ENCODE data around the gene CYLD. TPM values are rescaled to one million over a fixed set of nuclear protein-coding genes. Genes with fewer than 3 reads are reported as not detected.

The CYLD gene
- total RNA-seq, 1 experiment from 2014 or later: 12.5 TPM

GRCh38 chr16:50848755-50849514 is 107.0 kb downstream of the CYLD start:
- 0 out of 3 replicates have a peak, but pooled peaks have one; percentile 12 for TF ChIP-seq CTCF (conservative IDR thresholded peaks at IDR 0.05)
- no peaks in the 10 kb centered on the region; the same call in 1 of the 2 replicates for H3K4me1 ChIP-seq (ENCODE audit: insufficient read depth, low read length)
- no peak overlapping the region for H3K9ac ChIP-seq (ENCODE audit: extremely low read depth, insufficient read length, low read length)
- no peak overlapping the region for H4K5ac ChIP-seq (ENCODE audit: insufficient read length, low read depth, low read length)
- H3K18ac ChIP-seq (ENCODE audit: insufficient read length, low read depth, low read length): no peak overlapping the region
- no peak overlapping the region for H2BK12ac ChIP-seq (ENCODE audit: insufficient read length, low read depth, low read length)
- Mint-ChIP-seq H3K36me3 (ENCODE audit: insufficient read depth in 1 of 3, low read depth in 3 of 3) (no peaks in the 10 kb centered on the region), H3K9me3 (no peaks in the 10 kb centered on the region), H3K27ac (no peak overlapping the region; a peak in 1 of 7 replicates), H3K27me3 (ENCODE audit: low read depth) (peaks cover 2% of the 10 kb centered on the region; the same call in 1 of the 2 replicates), H3K4me1 (peaks cover 7 to 8% of the 10 kb centered on the region in 2 experiments), H3K4me3 (no peak overlapping the region)
- H3K27ac ChIP-seq (ENCODE audit: insufficient read length, low read depth, low read length): no peak overlapping the region
- no peaks in the 10 kb centered on the region for H3K23me2 ChIP-seq (ENCODE audit: insufficient read length, low read depth, low read length, poor library complexity, severe bottlenecking)
- no peaks in the 10 kb centered on the region for H3K9me3 ChIP-seq (ENCODE audit: control insufficient read depth, low read depth, low read length)
- no peak overlapping the region for H2BK120ac ChIP-seq (ENCODE audit: low read depth, low read length, poor library complexity, severe bottlenecking)
- no peak overlapping the region for H2AK5ac ChIP-seq (ENCODE audit: insufficient read length, low read length)
- H3K4ac ChIP-seq (ENCODE audit: low read depth, low read length): no peak overlapping the region
- H3K23ac ChIP-seq (ENCODE audit: insufficient read length, low read depth, low read length): no peak overlapping the region
- H2BK5ac ChIP-seq (ENCODE audit: insufficient read length, low read length): no peak overlapping the region
- H3K56ac ChIP-seq (ENCODE audit: insufficient read length, low read depth, low read length): no peak overlapping the region
- no peak overlapping the region for H2BK20ac ChIP-seq (ENCODE audit: low read depth, low read length, poor library complexity, severe bottlenecking)
- H3T11ph ChIP-seq (ENCODE audit: low read length): no peak overlapping the region
- WGBS (ENCODE audit: extremely low coverage, insufficient read length, low lambda C conversion rate): no CpG with 5 or more reads among the region's 7 CpGs
- H3K27me3 ChIP-seq (ENCODE audit: insufficient read depth, low read length): no peaks in the 10 kb centered on the region
- no peak overlapping the region for H2BK15ac ChIP-seq (ENCODE audit: low read depth, low read length)
- H4K8ac ChIP-seq (replicated peaks; ENCODE audit: insufficient read length, low read depth, low read length): no peak overlapping the region
- H4K20me1 ChIP-seq (ENCODE audit: control insufficient read depth, insufficient read depth, insufficient read length): no peaks in the 10 kb centered on the region
- H3K4me2 ChIP-seq (ENCODE audit: insufficient read depth, insufficient read length, low read length): no peak overlapping the region
- H3K79me1 ChIP-seq (ENCODE audit: insufficient read depth, low read depth, low read length, poor library complexity, severe bottlenecking): no peaks in the 10 kb centered on the region
- H2AFZ ChIP-seq (ENCODE audit: low read length): no peak overlapping the region
- H3K14ac ChIP-seq (ENCODE audit: insufficient read depth, low read length): no peak overlapping the region
- no peak for DNase-seq
- no peaks in the 10 kb centered on the region for H3K79me2 ChIP-seq (ENCODE audit: insufficient read depth, low read length)
- no peak overlapping the region for H4K91ac ChIP-seq (ENCODE audit: insufficient read length, low read depth, low read length)

Small RNA genes within 50 kb of the gene (microRNA-seq; reads per million reads assigned to microRNA genes)
- not detected for gene MIR3181 (ENCODE audit: borderline microRNAs expressed)

Other genes with a start within 250 kb of the CYLD start
- gene NKD1, start 193.7 kb upstream of the CYLD start, total RNA-seq (2021): 1.9 and 3.7 TPM in 2 replicates
- gene SNX20, start 60.8 kb upstream of the CYLD start, total RNA-seq (2021): not detected in 2 replicates
- gene NOD2, start 48.5 kb upstream of the CYLD start, total RNA-seq (2021): 0.17 and 0.26 TPM in 2 replicates

Measured in H9 (cell line).